HG03095 (cell line): Measurements from ENCODE around the gene KLRF2.

Experiments
- ATAC-seq: cut with Tn5 transposase; IDR thresholded peaks from one replicate; pipeline ENCODE4 v1.9.1; 2021; ENCODE audit warnings: moderate library complexity; ENCODE audit not compliant: unreplicated experiment

The KLRF2 gene

GRCh38 chr12:9883175-9883574 is 1.9 kb downstream of the KLRF2 start:
- no peak for ATAC-seq

GRCh38 chr12:9888665-9889273 is 7.5 kb downstream of the KLRF2 start:
- ATAC-seq = no peak

GRCh38 chr12:9895215-9895971 is 14.1 kb downstream of the KLRF2 start:
- ATAC-seq = no peak

GRCh38 chr12:9897535-9897934 is 16.2 kb downstream of the KLRF2 start:
- no peak for ATAC-seq

- ATAC-seq = no peak
Observed at GRCh38 chr12:9899209-9899608, 17.9 kb downstream of the KLRF2 start.

- no peak for ATAC-seq
Observed at GRCh38 chr12:9900930-9901329, 19.6 kb downstream of the KLRF2 start.

GRCh38 chr12:9902539-9903228 is 21.4 kb downstream of the KLRF2 start:
- ATAC-seq = no peak

- no peak for ATAC-seq
Observed at GRCh38 chr12:9906873-9907272, 25.6 kb downstream of the KLRF2 start.

GRCh38 chr12:9907769-9908168 is 26.5 kb downstream of the KLRF2 start:
- no peak for ATAC-seq

- no peak for ATAC-seq
Observed at GRCh38 chr12:9908350-9908749, 27.1 kb downstream of the KLRF2 start.

GRCh38 chr12:9909724-9910123 is 28.4 kb downstream of the KLRF2 start:
- ATAC-seq = no peak

- ATAC-seq = no peak
Observed at GRCh38 chr12:9910716-9911421, 29.6 kb downstream of the KLRF2 start.

GRCh38 chr12:9911708-9912107 is 30.4 kb downstream of the KLRF2 start:
- ATAC-seq = no peak

GRCh38 chr12:9919443-9919842 is 38.2 kb downstream of the KLRF2 start:
- no peak for ATAC-seq

GRCh38 chr12:9920451-9920850 is 39.2 kb downstream of the KLRF2 start:
- no peak for ATAC-seq

GRCh38 chr12:9922429-9922828 is 41.1 kb downstream of the KLRF2 start:
- ATAC-seq = no peak

- no peak for ATAC-seq
Observed at GRCh38 chr12:9925705-9926393, 44.6 kb downstream of the KLRF2 start.

- ATAC-seq = no peak
Observed at GRCh38 chr12:9926876-9927275, 45.6 kb downstream of the KLRF2 start.

- no peak for ATAC-seq
Observed at GRCh38 chr12:9928607-9929006, 47.3 kb downstream of the KLRF2 start.

GRCh38 chr12:9931245-9931644 is 50.0 kb downstream of the KLRF2 start:
- ATAC-seq = no peak

GRCh38 chr12:9932270-9932669 is 51.0 kb downstream of the KLRF2 start, which contains the start of gene CLEC2A:
CLEC2A (minus strand) TSS chr12:9932370; CDS start chr12:9932329, 41 bp downstream.
- ATAC-seq = no peak
